Fibroblast of villous mesenchyme (primary cell): ENCODE data around the gene ADCYAP1R1. TPM values are rescaled to one million over a fixed set of nuclear protein-coding genes. Genes with fewer than 3 reads are reported as not detected.

ENCODE experiments used
- DNase-seq: peaks from one replicate; pipeline ENCODE4 v3.0.0-alpha.2; 2010; ENCODE audit warnings: low read depth
- H3K4me3 ChIP-seq: 2 replicates; pipeline ENCODE4 v1.5.1; 2011; ENCODE audit warnings: low read depth, mild to moderate bottlenecking, low read length
- total RNA-seq: library from RNA; depleted of rRNA; stranded (reverse); fragments of >200 nt; gene quantifications from 2 replicates; pipeline ENCODE4 v1.2.3, GENCODE V29; 2012
- TF ChIP-seq, protein P1 (sequence below): IDR thresholded peaks from 2 replicates; pipeline ENCODE4 v1.5.1; 2012; ENCODE audit warnings: low read depth, mild to moderate bottlenecking, low read length; ENCODE audit not compliant: insufficient read depth

The ADCYAP1R1 gene
- total RNA-seq, 1 donor = not detected

DNA sequence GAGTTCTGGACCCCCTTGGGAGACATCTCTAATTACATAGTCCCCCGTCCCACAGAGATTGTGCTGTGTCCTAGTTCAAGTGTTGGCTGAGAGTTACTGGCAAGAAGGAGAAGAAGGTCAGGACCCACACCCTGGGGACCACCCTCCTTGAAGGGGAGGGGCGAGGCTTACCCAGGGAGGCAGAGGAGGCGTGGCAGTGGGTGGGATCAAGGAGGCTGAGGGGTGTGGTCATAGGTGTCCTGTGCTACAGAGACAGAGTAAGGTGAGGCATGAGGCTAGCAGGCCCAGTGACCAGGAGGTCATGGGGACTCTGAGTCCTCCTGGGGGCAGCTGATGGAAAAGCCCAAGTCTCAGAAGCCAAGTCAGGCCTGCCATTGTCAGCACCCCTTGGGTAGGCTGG is 29.4 kb upstream of the ADCYAP1R1 start:
- DNase-seq = no peak
- TF ChIP-seq, protein P1, sequence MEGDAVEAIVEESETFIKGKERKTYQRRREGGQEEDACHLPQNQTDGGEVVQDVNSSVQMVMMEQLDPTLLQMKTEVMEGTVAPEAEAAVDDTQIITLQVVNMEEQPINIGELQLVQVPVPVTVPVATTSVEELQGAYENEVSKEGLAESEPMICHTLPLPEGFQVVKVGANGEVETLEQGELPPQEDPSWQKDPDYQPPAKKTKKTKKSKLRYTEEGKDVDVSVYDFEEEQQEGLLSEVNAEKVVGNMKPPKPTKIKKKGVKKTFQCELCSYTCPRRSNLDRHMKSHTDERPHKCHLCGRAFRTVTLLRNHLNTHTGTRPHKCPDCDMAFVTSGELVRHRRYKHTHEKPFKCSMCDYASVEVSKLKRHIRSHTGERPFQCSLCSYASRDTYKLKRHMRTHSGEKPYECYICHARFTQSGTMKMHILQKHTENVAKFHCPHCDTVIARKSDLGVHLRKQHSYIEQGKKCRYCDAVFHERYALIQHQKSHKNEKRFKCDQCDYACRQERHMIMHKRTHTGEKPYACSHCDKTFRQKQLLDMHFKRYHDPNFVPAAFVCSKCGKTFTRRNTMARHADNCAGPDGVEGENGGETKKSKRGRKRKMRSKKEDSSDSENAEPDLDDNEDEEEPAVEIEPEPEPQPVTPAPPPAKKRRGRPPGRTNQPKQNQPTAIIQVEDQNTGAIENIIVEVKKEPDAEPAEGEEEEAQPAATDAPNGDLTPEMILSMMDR = no peak
- H3K4me3 ChIP-seq = no peak overlapping the region

GRCh38 chr7:31023877-31024276 is 28.2 kb upstream of the ADCYAP1R1 start:
- DNase-seq = no peak
- TF ChIP-seq, protein P1 = no peak
- H3K4me3 ChIP-seq = no peak overlapping the region

GRCh38 chr7:31027161-31027965 is 24.7 kb upstream of the ADCYAP1R1 start:
- DNase-seq = peak; percentile 1
- TF ChIP-seq, protein P1 = no peak
- no peak overlapping the region for H3K4me3 ChIP-seq

GRCh38 chr7:31028006-31028405 is 24.1 kb upstream of the ADCYAP1R1 start:
- DNase-seq = no peak
- TF ChIP-seq, protein P1 = no peak

GRCh38 chr7:31028417-31028992 is 23.6 kb upstream of the ADCYAP1R1 start:
- no peak for DNase-seq
- no peak overlapping the region for H3K4me3 ChIP-seq
- TF ChIP-seq, protein P1 = no peak

More at GRCh38 chr7:31028006-31028405, 24.1 kb upstream of the ADCYAP1R1 start:
- H3K4me3 ChIP-seq = no peak overlapping the region

DNA sequence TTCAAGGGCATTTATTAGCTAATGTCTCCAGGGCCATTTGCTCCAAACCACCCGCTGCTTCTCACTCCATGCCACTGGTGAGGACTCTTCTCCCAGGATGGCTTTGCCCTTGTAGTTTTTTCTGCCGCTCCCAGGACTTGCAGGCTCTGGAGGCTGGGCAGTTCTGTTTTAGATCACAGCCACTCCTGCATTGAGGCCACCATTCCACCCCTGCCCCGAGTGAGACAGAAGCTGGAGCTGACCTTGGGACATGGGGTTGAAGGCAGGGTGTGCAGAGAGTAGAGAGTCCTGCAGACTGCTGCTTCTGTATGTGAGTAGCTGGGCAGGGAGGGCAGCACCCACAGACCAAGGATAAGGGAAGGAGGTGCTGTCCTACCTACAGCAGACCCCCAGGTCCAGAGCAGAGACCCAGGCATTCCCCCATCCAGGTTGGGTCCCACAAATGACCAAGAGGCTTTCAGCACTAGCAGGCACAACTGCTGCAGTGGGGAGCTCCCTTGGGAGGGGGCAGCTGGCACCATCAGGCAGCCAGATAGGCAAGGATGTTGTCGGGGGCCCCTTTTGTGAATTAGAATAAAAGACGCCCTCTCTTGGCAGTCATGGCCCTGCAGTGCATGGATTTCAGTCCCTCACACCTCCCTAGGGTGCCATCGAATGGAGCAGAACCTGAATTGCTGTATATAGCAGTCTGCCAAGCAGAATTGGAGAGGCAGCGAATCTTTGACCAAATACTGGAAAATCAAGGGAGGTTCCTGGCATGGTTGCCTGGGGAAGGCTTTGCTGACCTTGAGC is 22.7 kb upstream of the ADCYAP1R1 start:
- TF ChIP-seq, protein P1 = no peak
- no peak for DNase-seq

More for the DNA sequence above, 22.7 kb upstream of the ADCYAP1R1 start:
- no peak overlapping the region for H3K4me3 ChIP-seq
